GM10248 (cell line): ENCODE measurements around the gene ECT2.

ENCODE experiments used
- CTCF ChIA-PET: fragments of 300-600 bp; sonication (Branson Sonifier 250); formaldehyde crosslinking; extraction: SDS; loops from one replicate; lab custom pipeline; 2021; ENCODE audit warnings: antibody characterized with exemption; lab: Yijun Ruan, JAX
- POLR2A ChIA-PET: fragments of 350-650 bp; sonication (Branson Sonifier 250); formaldehyde crosslinking; extraction: SDS; loops from one replicate; lab custom pipeline; 2020; ENCODE audit warnings: antibody characterized with exemption; lab: Yijun Ruan, JAX
- DNase-seq: peaks from one replicate; pipeline ENCODE4 v3.0.0; 2012; ENCODE audit errors: extremely low spot score
- TF ChIP-seq, protein P1 (sequence below): IDR thresholded peaks from 2 replicates; pipeline ENCODE4 v1.5.1; 2012; ENCODE audit warnings: mild to moderate bottlenecking, low read depth; ENCODE audit errors: extremely low read depth, missing control alignments, control extremely low read depth

The ECT2 gene

GRCh38 chr3:172735014-172735413 lies 15.5 kb upstream of the ECT2 start:
- ChIA-PET POLR2A (no interaction called here), CTCF (no interaction called here)

DNA sequence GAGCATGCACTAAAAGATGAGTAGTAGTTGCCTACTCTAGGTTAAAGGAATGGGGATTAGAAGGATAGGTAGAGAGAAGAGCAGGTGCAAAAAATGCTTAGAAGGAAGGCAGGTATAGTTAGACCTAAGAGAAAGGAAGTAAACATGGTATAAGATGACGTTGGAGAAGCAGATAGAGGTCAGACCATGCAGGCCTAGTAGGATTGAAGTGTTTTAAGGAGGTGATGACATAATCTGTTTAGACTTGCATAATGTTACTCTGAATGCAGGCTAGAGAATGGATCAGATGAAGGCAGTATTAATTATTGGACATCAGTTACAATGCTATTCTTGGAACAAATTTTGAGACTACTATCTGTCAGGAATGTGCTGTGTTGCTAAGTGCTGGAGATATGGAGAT lies 11.1 kb upstream of the ECT2 start:
- ChIA-PET CTCF (interaction anchor here (1.2 kb wide), 1 partner anchor 67 kb away, joined by 4 read pairs; no protein-coding TSS in a partner anchor), POLR2A (no interaction called here)

More at GRCh38 chr3:172735014-172735413, 15.5 kb upstream of the ECT2 start:
- DNase-seq, result no peak
- TF ChIP-seq, protein P1, sequence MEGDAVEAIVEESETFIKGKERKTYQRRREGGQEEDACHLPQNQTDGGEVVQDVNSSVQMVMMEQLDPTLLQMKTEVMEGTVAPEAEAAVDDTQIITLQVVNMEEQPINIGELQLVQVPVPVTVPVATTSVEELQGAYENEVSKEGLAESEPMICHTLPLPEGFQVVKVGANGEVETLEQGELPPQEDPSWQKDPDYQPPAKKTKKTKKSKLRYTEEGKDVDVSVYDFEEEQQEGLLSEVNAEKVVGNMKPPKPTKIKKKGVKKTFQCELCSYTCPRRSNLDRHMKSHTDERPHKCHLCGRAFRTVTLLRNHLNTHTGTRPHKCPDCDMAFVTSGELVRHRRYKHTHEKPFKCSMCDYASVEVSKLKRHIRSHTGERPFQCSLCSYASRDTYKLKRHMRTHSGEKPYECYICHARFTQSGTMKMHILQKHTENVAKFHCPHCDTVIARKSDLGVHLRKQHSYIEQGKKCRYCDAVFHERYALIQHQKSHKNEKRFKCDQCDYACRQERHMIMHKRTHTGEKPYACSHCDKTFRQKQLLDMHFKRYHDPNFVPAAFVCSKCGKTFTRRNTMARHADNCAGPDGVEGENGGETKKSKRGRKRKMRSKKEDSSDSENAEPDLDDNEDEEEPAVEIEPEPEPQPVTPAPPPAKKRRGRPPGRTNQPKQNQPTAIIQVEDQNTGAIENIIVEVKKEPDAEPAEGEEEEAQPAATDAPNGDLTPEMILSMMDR, result no peak

DNA sequence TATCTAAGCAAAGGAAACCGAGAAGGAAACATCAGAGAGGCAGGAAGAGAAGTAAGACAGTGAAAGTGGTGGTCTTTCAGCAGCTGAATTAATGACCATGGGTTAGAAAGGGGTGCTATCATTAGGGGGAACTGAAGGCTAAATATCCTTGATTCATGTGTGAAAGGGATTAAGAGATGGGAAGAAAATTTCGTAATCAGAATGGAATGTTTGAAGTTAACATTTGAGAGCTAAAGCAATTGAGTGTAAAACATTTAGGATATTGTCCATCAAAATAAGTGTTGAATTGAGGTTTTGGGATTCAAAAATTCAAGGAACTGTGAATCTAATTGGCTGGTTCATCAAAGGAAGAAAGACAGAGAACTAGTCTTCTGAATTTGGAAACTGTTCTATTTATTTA lies 4.1 kb upstream of the ECT2 start:
- no peak for DNase-seq
- POLR2A ChIA-PET, result no interaction called here
- TF ChIP-seq, protein P1, result no peak
- CTCF ChIA-PET, result interaction anchor here (1.8 kb wide), 1 partner anchor 20 kb away, joined by 4 read pairs; no protein-coding TSS in a partner anchor

More for the DNA sequence above, 11.1 kb upstream of the ECT2 start:
- TF ChIP-seq, protein P1, result no peak
- DNase-seq, result no peak

DNA sequence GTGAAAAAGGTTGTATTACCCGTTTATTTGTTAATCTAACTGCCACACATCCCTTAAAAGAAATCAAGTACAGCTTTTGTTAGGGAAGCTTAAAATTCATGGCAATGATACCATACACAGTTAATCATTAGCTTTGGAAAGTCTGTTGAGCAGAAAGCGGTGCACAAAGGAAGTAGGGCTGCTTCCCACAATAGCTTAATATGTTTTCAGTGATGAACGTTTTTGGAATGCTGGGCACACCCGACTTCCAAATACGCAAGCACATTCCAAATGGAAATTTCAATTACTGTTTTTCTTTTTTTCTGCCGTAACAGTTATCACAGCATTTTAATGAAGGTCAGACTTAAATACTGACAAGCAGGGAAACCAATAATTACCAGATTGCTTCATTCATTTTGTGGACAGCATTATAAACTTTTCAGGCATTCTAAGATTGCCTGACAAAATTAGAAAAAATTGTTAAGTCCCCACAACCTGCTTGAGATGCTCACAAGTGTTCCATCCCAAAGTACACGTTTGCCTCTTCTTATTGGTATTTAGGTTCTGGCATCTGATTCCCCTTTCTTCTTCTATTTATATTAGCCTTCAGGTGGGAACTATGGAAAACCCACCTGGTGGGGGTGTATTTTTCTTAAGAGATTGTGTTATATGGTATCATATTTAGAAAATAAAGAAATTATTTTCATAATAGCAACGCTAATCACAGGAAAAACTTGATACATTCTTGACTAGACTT lies 1.1 kb upstream of the ECT2 start:
- TF ChIP-seq, protein P1, result no peak
- no peak for DNase-seq
- POLR2A ChIA-PET, result interaction anchor here (0.7 kb wide), 1 partner anchor 46 kb away, joined by 5 read pairs; no protein-coding TSS in a partner anchor
- CTCF ChIA-PET, result interaction anchor here (1.0 to 2.4 kb wide), 10 partner anchors 9 to 77 kb away, joined by 3 to 9 read pairs (median 6); no protein-coding TSS in a partner anchor

DNA sequence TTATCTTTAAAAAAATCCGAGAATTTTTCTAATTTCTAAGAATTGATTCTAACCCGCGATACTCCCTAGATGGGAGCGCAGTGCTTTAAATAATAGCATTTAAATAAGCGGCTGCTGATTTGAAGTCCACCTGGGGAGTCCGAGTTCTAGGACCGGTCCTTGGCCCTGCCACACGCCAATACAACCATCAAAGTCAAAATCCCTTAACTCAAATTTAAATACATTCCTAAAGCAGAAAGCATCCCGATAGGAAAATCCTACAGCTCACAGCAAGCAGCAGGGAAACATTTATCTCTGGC lies 508 bp upstream of the ECT2 start:
- CTCF ChIA-PET, result interaction anchor here (0.7 to 2.4 kb wide), 15 partner anchors 9 to 77 kb away, joined by 3 to 9 read pairs (median 4); partner anchors contain the start of gene NCEH1
- POLR2A ChIA-PET, result interaction anchor here (0.6 to 0.7 kb wide), 2 partner anchors 42 to 45 kb away, joined by 3 to 5 read pairs; no protein-coding TSS in a partner anchor
- no peak for DNase-seq
- TF ChIP-seq, protein P1, result no peak

DNA sequence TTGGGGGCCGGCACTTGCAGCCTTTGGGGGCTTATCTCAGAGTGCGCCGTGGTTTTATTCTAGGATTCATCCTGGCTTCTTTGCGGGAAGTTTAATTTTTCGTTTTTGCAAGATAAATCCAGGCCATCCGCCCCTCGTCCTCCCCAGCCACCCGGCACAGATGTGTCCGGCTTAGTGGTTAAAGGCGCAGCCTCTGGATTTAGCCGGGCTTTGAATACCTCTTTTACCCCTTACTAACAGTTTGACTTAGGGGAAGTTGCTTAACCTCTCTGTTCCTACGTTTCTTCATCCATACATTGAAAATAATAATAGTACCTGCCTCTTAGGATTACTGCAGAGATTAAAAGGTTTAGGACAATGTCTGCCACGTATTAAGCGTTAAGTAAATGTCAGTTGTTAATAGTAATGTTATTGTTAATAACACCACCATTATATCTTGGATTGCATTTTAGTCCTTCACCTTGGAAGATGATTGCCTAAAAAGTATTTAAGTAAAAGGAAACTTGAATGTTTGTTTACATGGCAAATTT lies 714 bp downstream of the ECT2 start:
- peak; percentile 20 for DNase-seq
- ChIA-PET CTCF (interaction anchor here (1.0 to 2.4 kb wide), 12 partner anchors 7 to 78 kb away, joined by 3 to 9 read pairs (median 4); partner anchors contain the start of gene NCEH1), POLR2A (no interaction called here)
- TF ChIP-seq, protein P1, result no peak
